T-cell (primary cell): Measurements from ENCODE around the gene MPI. TPM values are rescaled to one million over a fixed set of nuclear protein-coding genes. Genes with fewer than 3 reads are reported as not detected.

Experiments
- ATAC-seq, 4 experiments: fragments of 200-7000 bp in 3 of 4; fragments of 150-1000 bp in 1 of 4; cut with Tn5 transposase; replicated peaks in 1 of 4; 1 replicate in 3 of 4; 2 replicates in 1 of 4; pipeline ENCODE4 v1.10.0; 2021; ENCODE audit warnings: moderate library complexity in 3 of 4, mild to moderate bottlenecking in 2 of 4, moderate number of reproducible peaks in 1 of 4
- CTCF ChIA-PET, 2 donors: fragments of 300-600 bp; sonication (Branson Sonifier 250); formaldehyde crosslinking; loops; one replicate each; lab custom pipeline; 2022; ENCODE audit warnings: antibody characterized with exemption in 2 of 2; lab: Charles Lee
- POLR2A ChIA-PET, 2 donors: fragments of 300-600 bp; sonication (Branson Sonifier 250); formaldehyde crosslinking; loops; one replicate each; lab custom pipeline; 2022; ENCODE audit warnings: antibody characterized with exemption in 2 of 2; lab: Charles Lee
- DNase-seq, 35 experiments: peaks; one replicate each; pipeline versions ENCODE4 v3.0.0 to v3.0.0-alpha.2; 2013 to 2023
- H3K27ac ChIP-seq: one replicate; pipeline ENCODE4 v1.5.1; 2013; ENCODE audit warnings: low read length
- H3K27me3 ChIP-seq, 2 experiments: replicated peaks in 1 of 2; 1 replicate in 1 of 2; 2 replicates in 1 of 2; pipeline versions ENCODE4 v1.6.1 to v1.7.0; 2013; ENCODE audit warnings: low read length in 1 of 2, mixed read lengths in 1 of 2; ENCODE audit not compliant: control insufficient read depth in 2 of 2, insufficient read depth in 2 of 2; ENCODE audit errors: extremely low read depth in 1 of 2
- H3K36me3 ChIP-seq, 2 donors: 1 replicate in 1 of 2; 2 replicates in 1 of 2; pipeline versions ENCODE4 v1.6.1 to v1.7.0; 2013; ENCODE audit warnings: low read length in 1 of 2; ENCODE audit not compliant: control insufficient read depth in 2 of 2, insufficient read depth in 1 of 2; ENCODE audit errors: extremely low read depth in 1 of 2
- H3K4me1 ChIP-seq, 2 experiments: 1 replicate in 1 of 2; 2 replicates in 1 of 2; pipeline versions ENCODE4 v1.6.1 to v1.7.0; 2013; ENCODE audit warnings: low read length in 2 of 2, mixed read lengths in 1 of 2; ENCODE audit not compliant: insufficient read depth in 2 of 2, control insufficient read depth in 1 of 2; ENCODE audit errors: extremely low read depth in 1 of 2
- H3K4me3 ChIP-seq, 2 donors: 1 replicate in 1 of 2; 2 replicates in 1 of 2; pipeline versions ENCODE4 v1.5.1 to v1.7.0; 2013; ENCODE audit warnings: mild to moderate bottlenecking in 2 of 2, low read length in 1 of 2, moderate library complexity in 1 of 2; ENCODE audit not compliant: control insufficient read depth in 1 of 2; ENCODE audit errors: extremely low read depth in 1 of 2
- H3K9me3 ChIP-seq: 2 replicates; pipeline ENCODE4 v1.7.0; 2013
- H3K27ac Mint-ChIP-seq, 2 donors: one replicate each; pipeline ENCODE4 v1.8.0; 2020 to 2021; ENCODE audit warnings: mild to moderate bottlenecking in 2 of 2, mixed read lengths in 2 of 2
- H3K27me3 Mint-ChIP-seq, 2 donors: one replicate each; pipeline ENCODE4 v1.8.0; 2021 to 2022; ENCODE audit warnings: mixed read lengths in 2 of 2
- H3K36me3 Mint-ChIP-seq: one replicate; pipeline ENCODE4 v1.8.0; 2021; ENCODE audit warnings: mixed read lengths
- H3K4me1 Mint-ChIP-seq, 3 donors: one replicate each; pipeline ENCODE4 v1.8.0; 2020 to 2022; ENCODE audit warnings: mixed read lengths in 3 of 3, mild to moderate bottlenecking in 1 of 3
- H3K4me3 Mint-ChIP-seq, 3 donors: one replicate each; pipeline ENCODE4 v1.8.0; 2020 to 2022; ENCODE audit warnings: mild to moderate bottlenecking in 3 of 3, mixed read lengths in 3 of 3, moderate library complexity in 3 of 3
- H3K9me3 Mint-ChIP-seq, 3 donors: one replicate each; pipeline ENCODE4 v1.8.0; 2020 to 2022; ENCODE audit warnings: mixed read lengths in 3 of 3
- WGBS: methylation state at CpG from one replicate; pipeline ENCODE4 v1.1.5; 2013; ENCODE audit warnings: missing lambda C conversion rate; ENCODE audit not compliant: insufficient coverage; 5-methylcytosine and 5-hydroxymethylcytosine counted together
- total RNA-seq, 35 experiments: library from RNA in 6 of 35; stranded (reverse) in 6 of 35; fragments of 120-200 nt in 1 of 35; gene quantifications; one replicate each; pipeline versions ENCODE4 v1.2.1 to v1.2.4 and lab custom pipeline; 2013 to 2026

The MPI gene
- total RNA-seq, 5 donors from 2014 or later (not counting 1 experiment from before 2014, with no cell fraction given) = 36.5 to 74.1 (median 66.1) TPM

- Histone ChIP-seq H3K36me3 (peaks cover 21 to 45% of the 10 kb centered on the region in 2 donors), H3K4me1 (peaks cover 9 to 44% of the 10 kb centered on the region in 2 experiments), H3K4me3 (no peak overlapping the region), H3K27me3 (no peaks in the 10 kb centered on the region), H3K27ac (peak overlapping the region; percentile 13), H3K9me3 (no peaks in the 10 kb centered on the region)
- H3K4me3 Mint-ChIP-seq = no peak overlapping the region
- ChIA-PET CTCF (interaction anchor here (0.7 to 0.8 kb wide), 3 partner anchors 8 to 94 kb away, joined by 3 to 10 read pairs (median 3); no protein-coding TSS in a partner anchor), POLR2A (interaction anchor here in 1 of 2 donors (0.9 kb wide), 1 partner anchor 37 kb away, joined by 3 read pairs; no protein-coding TSS in a partner anchor)
- H3K9me3 Mint-ChIP-seq = no peaks in the 10 kb centered on the region
- WGBS = 58% methylated on average over 3 of the region's 5 CpGs
- peak in 1 of 4 experiments; percentile 55 for ATAC-seq
- peaks cover 17% of the 10 kb centered on the region for H3K36me3 Mint-ChIP-seq
- H3K4me1 Mint-ChIP-seq = peaks cover 37 to 42% (median 41%) of the 10 kb centered on the region in 3 donors
- no peaks in the 10 kb centered on the region for H3K27me3 Mint-ChIP-seq
- no peak for DNase-seq
- H3K27ac Mint-ChIP-seq = peak overlapping the region; percentile 81 to 83
These were observed 32.7 kb upstream of the MPI start for GRCh38 chr15:74857082-74857655.

GRCh38 chr15:74857671-74858368 lies 32.0 kb upstream of the MPI start:
- Mint-ChIP-seq H3K4me3 (peak overlapping the region in 1 of 3 donors; percentile 27), H3K36me3 (peaks cover 14% of the 10 kb centered on the region), H3K9me3 (no peaks in the 10 kb centered on the region), H3K27ac (peak overlapping the region; percentile 81 to 83), H3K4me1 (peaks cover 43% of the 10 kb centered on the region in 3 donors), H3K27me3 (no peaks in the 10 kb centered on the region)
- peak; percentile 23 to 59 (median 36) for ATAC-seq
- H3K4me3 ChIP-seq = no peak overlapping the region
- H3K27me3 ChIP-seq = no peaks in the 10 kb centered on the region
- 89% methylated on average over 3 of the region's 9 CpGs for WGBS
- DNase-seq = peak in 1 of 35 experiments; percentile 27
- H3K36me3 ChIP-seq = peaks cover 17 to 39% of the 10 kb centered on the region in 2 donors
- CTCF ChIA-PET = interaction anchor here (0.6 to 1.8 kb wide), 8 partner anchors 9 to 479 kb away, joined by 3 to 11 read pairs (median 4); partner anchors contain the start of gene COX5A (in 1 of the 2)
- peak overlapping the region; percentile 13 for H3K27ac ChIP-seq
- POLR2A ChIA-PET = interaction anchor here in 1 of 2 donors (0.6 to 0.9 kb wide), 2 partner anchors 16 to 36 kb away, joined by 3 read pairs; no protein-coding TSS in a partner anchor
- peaks cover 9 to 45% of the 10 kb centered on the region in 2 experiments for H3K4me1 ChIP-seq
- no peaks in the 10 kb centered on the region for H3K9me3 ChIP-seq

GRCh38 chr15:74858369-74858740 lies 31.5 kb upstream of the MPI start:
- ATAC-seq (no peak), DNase-seq (no peak)
- peaks cover 15 to 34% of the 10 kb centered on the region in 2 donors for H3K36me3 ChIP-seq
- H3K4me3 ChIP-seq = no peak overlapping the region
- H3K4me1 ChIP-seq = peaks cover 10 to 50% of the 10 kb centered on the region in 2 experiments
- H3K4me1 Mint-ChIP-seq = peaks cover 45 to 47% (median 45%) of the 10 kb centered on the region in 3 donors
- no peaks in the 10 kb centered on the region for H3K27me3 ChIP-seq
- H3K36me3 Mint-ChIP-seq = peaks cover 10% of the 10 kb centered on the region
- H3K4me3 Mint-ChIP-seq = peak overlapping the region in 1 of 3 donors; percentile 13
- ChIA-PET POLR2A (interaction anchor here in 1 of 2 donors (0.6 kb wide), 1 partner anchor 16 kb away, joined by 3 read pairs; no protein-coding TSS in a partner anchor), CTCF (interaction anchor here (0.6 to 1.8 kb wide), 7 partner anchors 8 to 89 kb away, joined by 3 to 11 read pairs (median 5); partner anchors contain the start of gene COX5A (in 1 of the 2))
- peak overlapping the region; percentile 81 to 83 for H3K27ac Mint-ChIP-seq
- no peaks in the 10 kb centered on the region for H3K9me3 Mint-ChIP-seq
- H3K27me3 Mint-ChIP-seq = no peaks in the 10 kb centered on the region
- no CpG with 5 or more reads among the region's 4 CpGs for WGBS
- no peaks in the 10 kb centered on the region for H3K9me3 ChIP-seq
- H3K27ac ChIP-seq = peak overlapping the region; percentile 13

- Histone ChIP-seq H3K27ac (peak overlapping the region; percentile 17), H3K36me3 (peaks cover 0 to 13% of the 10 kb centered on the region in 2 donors), H3K4me1 (peaks cover 33 to 73% of the 10 kb centered on the region in 2 experiments), H3K9me3 (no peaks in the 10 kb centered on the region), H3K27me3 (no peaks in the 10 kb centered on the region), H3K4me3 (no peak overlapping the region)
- ATAC-seq = peak; percentile 40 to 69 (median 50)
- WGBS = 52% methylated on average over 8 of the region's 11 CpGs
- no peaks in the 10 kb centered on the region for H3K27me3 Mint-ChIP-seq
- H3K4me3 Mint-ChIP-seq = peak overlapping the region in 1 of 3 donors; percentile 67
- POLR2A ChIA-PET = interaction anchor here (0.7 kb wide), 2 partner anchors 7 to 25 kb away, joined by 4 read pairs; no protein-coding TSS in a partner anchor
- H3K36me3 Mint-ChIP-seq = peaks cover 17% of the 10 kb centered on the region
- CTCF ChIA-PET = interaction anchor here in 1 of 2 donors (0.7 to 1.0 kb wide), 2 partner anchors 76 to 163 kb away, joined by 3 read pairs; no protein-coding TSS in a partner anchor
- no peaks in the 10 kb centered on the region for H3K9me3 Mint-ChIP-seq
- no peak for DNase-seq
- peak overlapping the region; percentile 77 to 90 for H3K27ac Mint-ChIP-seq
- H3K4me1 Mint-ChIP-seq = peaks cover 66 to 70% (median 67%) of the 10 kb centered on the region in 3 donors
These were observed 26.4 kb upstream of the MPI start for GRCh38 chr15:74863239-74864056.

- Mint-ChIP-seq H3K9me3 (no peaks in the 10 kb centered on the region), H3K4me3 (peak overlapping the region in 1 of 3 donors; percentile 67), H3K36me3 (peaks cover 13% of the 10 kb centered on the region), H3K27me3 (no peaks in the 10 kb centered on the region), H3K27ac (peak overlapping the region; percentile 70 to 73), H3K4me1 (peaks cover 66 to 72% (median 67%) of the 10 kb centered on the region in 3 donors)
- ATAC-seq (no peak), DNase-seq (no peak)
- 79% methylated on average over 6 of the region's 6 CpGs for WGBS
- H3K4me3 ChIP-seq = no peak overlapping the region
- POLR2A ChIA-PET = interaction anchor here in 1 of 2 donors (0.5 to 0.6 kb wide), 2 partner anchors 13 to 18 kb away, joined by 3 to 5 read pairs; no protein-coding TSS in a partner anchor
- peaks cover 33 to 73% of the 10 kb centered on the region in 2 experiments for H3K4me1 ChIP-seq
- H3K27ac ChIP-seq = no peak overlapping the region
- no peaks in the 10 kb centered on the region for H3K9me3 ChIP-seq
- no peaks in the 10 kb centered on the region for H3K27me3 ChIP-seq
- CTCF ChIA-PET = interaction anchor here (1.0 to 1.2 kb wide), 2 partner anchors 7 to 76 kb away, joined by 3 to 10 read pairs; no protein-coding TSS in a partner anchor
- peaks cover 0 to 11% of the 10 kb centered on the region in 2 donors for H3K36me3 ChIP-seq
These were observed 25.5 kb upstream of the MPI start for GRCh38 chr15:74864296-74864695.
